Measurements from ENCODE around the gene KLF6.

Gene KLF6

DNA sequence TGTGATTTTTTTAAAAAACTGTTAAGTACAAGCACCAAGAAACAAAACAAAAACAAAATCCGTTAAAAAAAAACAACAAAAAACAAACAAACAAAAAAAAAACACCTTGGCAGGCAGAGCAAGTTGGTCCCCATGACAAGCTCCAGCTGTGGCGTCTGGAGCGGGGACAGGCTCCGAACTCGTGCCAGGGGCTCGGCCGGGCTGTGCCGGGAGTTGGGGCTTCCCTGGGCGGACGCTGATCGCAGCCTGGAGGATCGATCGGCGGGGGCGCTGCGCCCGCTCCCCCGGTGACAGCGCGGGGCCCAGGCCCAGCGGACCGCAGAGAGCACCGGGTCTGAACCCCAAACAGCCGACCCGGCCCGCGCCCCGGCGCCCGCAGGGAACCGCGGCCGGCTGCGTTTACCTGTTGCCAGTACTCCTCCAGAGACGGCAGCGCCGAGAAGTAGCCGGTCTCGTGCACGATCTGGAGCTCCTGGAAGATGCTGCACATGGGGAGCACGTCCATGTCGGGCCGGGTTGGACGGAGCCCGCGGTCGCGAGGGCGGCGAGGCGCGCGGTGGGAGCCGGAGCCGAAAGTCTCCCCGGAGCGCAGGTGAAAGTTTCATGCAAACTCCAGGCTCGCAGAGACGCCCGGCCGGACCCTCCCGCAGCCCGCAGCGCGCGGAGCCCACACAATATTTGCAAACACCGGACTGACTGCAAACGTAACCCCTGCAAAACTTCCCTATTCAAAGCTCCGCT is at the start of gene KLF6:
KLF6 (minus strand) TSS at position 700 of the 741 bp plus-strand sequence; CDS start at position 505, 195 bp downstream.
- DNase-seq (ENCODE audit: low read depth) = no peak

DNA sequence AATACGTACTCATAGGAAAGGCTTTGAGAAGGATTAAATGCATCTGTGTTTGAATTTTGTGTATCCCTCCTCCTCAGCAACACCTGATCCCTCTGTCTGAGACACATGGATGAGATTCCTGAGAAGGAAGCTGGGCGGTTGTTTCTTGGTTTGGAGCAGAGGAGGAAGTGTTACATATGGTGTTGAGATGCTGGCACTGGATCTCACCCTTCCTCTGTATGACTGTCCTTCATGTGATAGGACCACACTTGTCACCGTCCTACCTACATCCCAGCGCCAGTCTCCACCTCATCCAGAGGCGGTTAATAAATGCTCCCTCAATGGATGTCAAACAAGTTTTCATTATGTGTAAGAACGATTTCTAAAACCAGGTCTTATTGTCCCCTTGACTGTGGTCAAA is 49.4 kb upstream of the KLF6 start:
- no peak for DNase-seq (ENCODE audit: low read depth)

DNA sequence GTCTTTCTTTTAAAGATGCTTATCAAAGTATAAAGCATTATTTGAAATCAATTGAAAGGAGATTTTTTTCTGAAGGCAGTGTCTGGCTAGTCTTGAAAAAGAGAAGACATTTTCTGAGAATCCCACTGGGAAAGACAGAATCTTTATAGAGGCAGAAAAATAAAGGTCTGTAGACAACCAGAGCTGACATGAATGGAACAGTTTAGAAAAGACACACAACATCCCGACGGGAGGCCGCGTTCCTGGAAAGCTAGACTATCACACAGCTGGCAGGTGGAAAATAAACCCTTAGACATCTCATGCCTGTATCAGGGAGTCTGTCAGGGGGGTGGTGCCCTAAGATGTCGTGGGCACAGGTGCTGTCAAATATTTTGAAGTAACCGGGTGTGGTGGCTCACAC is 48.0 kb upstream of the KLF6 start:
- DNase-seq (ENCODE audit: low read depth) = no peak

DNA sequence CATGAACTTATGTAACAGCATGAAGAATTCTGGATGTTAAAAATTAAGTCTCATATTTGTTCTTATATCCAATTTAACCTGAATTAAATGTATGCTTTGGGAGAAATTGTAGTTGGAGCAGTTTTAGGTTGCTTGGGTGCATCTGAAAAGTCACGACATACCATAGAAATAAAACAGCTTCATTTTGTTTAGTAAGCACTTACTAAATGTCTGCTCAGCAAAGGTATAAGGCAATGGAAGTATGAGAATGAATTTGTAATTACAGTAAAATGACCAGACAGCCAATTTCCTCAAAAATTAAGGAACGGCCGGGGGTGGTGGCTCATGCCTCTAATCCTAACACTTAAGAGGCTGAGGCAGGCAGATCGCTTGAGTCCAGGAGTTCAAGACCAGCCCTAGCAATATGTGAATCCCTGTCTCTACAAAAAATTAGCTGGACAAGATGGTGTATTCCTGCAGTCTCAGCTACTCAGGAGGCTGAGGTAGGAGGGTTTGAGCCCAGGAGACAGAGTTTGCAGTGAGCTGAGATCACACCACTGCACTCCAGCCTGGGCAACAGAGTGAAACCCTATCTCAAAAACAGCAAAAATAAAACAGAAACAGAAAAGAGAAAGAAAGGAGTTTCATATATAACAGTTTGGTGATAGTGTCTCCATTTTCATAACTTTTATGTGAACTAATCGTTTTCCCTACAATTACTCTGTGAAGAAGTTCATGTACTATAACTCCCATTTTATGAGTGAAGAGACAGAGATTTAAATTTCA is 47.2 kb upstream of the KLF6 start:
- no peak for DNase-seq (ENCODE audit: low read depth)

GRCh38 chr10:3831608-3832007 is 46.6 kb upstream of the KLF6 start:
- no peak for DNase-seq (ENCODE audit: low read depth)

DNA sequence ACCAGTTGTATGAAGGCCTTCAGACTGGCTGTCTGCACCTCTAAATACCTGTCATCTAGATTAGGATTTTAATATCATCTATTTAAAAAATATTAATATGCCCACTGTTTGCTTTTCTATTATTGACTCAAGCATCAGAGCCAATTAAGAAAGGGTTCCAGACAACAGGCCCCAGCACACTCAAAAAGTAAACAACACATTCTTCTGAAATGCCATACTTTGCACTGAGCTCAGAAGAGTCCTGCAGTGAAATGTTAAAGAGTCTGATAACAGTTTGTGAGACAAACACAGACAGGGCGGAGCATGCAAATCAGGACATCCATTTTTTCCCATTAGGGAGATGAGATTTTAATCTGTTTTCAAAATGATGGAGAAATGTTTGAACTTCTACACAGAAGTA is 45.9 kb upstream of the KLF6 start:
- DNase-seq (ENCODE audit: low read depth) = no peak

GRCh38 chr10:3829156-3830050 is 44.4 kb upstream of the KLF6 start:
- DNase-seq (ENCODE audit: low read depth) = no peak

GRCh38 chr10:3828404-3829155 is 43.6 kb upstream of the KLF6 start:
- no peak for DNase-seq (ENCODE audit: low read depth)

- no peak for DNase-seq (ENCODE audit: low read depth)
Measured at GRCh38 chr10:3827768-3828403, 42.9 kb upstream of the KLF6 start.

DNA sequence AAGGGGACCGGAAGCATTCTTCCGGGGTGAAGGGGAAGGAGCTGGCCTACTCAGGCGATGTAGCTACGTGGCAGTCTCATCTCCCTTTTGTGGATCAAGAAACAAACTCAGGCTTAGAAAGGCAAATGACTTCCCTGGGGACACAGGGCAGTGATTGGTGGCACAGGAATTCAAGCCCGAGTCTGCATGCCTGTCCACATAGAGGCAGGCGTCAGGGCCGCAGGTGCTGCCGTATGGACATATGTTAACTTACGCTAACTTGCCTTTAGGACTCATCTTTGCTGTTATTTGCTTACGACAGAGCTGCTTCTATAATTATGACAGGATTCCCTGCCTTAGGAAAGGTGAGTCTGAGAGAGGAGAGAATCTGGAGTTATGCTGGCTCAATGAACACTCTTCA is 42.3 kb upstream of the KLF6 start:
- no peak for DNase-seq (ENCODE audit: low read depth)

DNA sequence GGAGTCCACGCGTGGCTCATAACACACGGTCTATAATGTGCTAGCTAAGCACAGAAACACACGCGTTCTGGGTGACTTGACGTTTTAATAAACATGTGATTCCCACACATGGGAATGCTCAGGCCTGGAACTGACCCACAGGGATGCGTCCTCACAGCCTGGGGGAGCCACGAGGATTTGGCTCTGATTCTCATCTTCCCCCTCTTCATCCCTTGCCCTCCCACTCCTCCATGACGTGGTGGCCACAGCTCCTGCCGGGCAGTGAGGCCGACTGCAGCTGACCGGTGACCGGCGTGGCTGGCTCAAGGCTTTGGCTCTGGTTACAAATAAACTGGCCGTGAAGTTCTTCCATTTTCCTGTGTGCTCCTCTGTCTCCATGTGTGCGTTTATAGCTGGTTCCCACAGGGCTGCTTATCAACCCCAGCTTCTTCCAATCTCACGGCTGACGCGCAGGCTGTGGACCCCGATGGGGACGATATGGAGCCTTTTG is 40.9 kb upstream of the KLF6 start:
- no peak for DNase-seq (ENCODE audit: low read depth)

DNA sequence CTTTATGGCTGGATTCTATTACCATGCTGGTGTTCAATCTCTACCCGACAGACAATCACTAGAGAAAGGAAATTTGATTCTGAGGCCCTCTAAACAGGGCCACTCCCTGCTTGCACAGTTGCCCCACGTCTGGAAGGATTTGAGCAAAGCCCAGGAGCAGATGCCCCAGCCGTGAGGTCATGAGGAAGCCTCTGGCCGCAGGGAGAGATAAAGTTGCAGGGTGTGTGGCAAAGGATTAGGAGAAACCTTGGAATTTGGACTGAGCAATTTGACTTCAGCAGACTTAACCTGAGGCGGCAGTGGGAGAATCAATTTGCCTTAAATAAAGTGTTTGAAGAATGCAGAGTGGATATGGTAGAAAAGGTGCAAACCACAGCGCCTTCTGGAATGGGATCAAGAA is 40.2 kb upstream of the KLF6 start:
- DNase-seq (ENCODE audit: low read depth) = no peak

DNA sequence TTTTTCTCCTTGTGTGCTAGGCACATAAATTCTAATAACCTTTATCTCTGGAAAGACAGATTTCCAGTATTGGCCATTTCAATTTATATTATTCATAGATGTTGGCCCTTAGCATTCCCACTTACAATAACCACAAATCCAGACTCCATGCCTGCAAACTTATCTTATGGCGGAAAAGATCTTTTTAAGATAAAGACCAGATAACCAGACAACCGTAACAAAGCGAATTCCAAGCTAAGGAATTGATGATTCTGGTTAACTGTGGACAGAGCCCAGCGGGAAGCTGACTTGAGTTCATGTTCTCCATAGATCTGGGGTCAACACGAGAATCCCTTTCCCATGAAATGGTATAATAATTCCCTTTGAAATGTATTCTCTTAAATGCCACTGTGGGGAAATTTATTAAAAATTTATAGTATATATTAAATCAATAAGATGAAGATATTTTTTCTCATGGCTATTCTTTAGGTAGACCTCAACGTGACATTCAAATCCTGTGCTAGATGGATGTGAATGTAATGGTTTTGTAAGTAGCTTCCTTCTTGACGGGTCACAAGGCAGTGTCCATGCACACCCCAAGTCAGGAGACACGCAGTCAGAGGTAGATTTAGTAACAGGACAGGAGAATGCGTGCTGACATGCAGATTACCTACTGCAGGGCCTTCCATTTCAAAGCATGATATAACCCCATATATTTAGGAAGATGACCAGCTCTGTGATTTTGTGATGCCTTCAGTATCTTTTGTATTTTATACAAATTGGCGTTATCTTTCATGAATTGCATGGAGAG is 37.7 kb upstream of the KLF6 start:
- DNase-seq (ENCODE audit: low read depth) = no peak

- no peak for DNase-seq (ENCODE audit: low read depth)
Measured at GRCh38 chr10:3820255-3820654, 35.2 kb upstream of the KLF6 start.

DNA sequence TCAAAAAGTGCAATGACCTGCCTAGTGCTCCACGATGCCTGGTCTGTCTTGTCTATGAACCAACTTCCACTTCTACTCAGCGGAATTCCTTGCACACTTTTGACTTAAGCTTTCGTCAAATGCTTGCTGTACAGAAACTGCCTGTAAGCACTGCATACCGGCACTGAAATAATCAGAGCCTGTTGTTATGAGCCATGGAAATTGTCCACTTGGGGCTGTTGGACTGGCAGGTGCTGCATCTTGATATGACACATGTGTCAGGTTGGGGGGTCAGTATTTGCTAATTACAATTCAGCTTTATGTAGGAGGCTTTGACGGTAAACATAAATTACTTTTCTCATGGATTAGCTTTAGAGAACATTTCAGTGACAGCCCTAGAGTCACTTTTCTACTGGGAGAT is 32.0 kb upstream of the KLF6 start:
- no peak for DNase-seq (ENCODE audit: low read depth)

DNA sequence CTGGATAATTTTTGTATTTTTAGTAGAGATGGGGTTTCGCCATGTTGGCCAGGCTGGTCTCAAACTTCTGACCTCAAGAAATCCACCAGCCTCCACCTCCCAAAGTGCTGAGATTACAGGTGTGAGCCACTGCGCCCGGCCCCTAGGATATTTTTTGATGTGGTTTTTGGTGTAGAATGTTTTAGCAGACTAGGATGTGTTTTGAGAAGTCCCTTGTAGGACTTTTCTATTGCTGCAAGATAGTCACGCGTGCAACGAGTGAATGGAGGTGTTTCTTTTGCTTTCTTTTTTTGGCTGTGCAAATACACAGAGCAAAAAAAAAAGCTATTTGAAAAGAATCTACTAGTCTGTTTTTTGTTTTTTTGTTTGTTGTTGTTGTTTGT is 29.8 kb upstream of the KLF6 start:
- DNase-seq (ENCODE audit: low read depth) = no peak

- DNase-seq (ENCODE audit: low read depth) = no peak
Measured at GRCh38 chr10:3813986-3814837, 29.2 kb upstream of the KLF6 start.

- DNase-seq (ENCODE audit: low read depth) = no peak
Measured at GRCh38 chr10:3813267-3813666, 28.3 kb upstream of the KLF6 start.

- no peak for DNase-seq (ENCODE audit: low read depth)
Measured at GRCh38 chr10:3812141-3812540, 27.1 kb upstream of the KLF6 start.

All from stimulated activated CD8-positive, alpha-beta memory T cell treated with anti-CD3 and anti-CD28 coated beads, Interleukin-4, amount 100 ng/mL, for 24 hours (primary cell).